ENCODE data around the gene NGEF.

NGEF gene

DNA sequence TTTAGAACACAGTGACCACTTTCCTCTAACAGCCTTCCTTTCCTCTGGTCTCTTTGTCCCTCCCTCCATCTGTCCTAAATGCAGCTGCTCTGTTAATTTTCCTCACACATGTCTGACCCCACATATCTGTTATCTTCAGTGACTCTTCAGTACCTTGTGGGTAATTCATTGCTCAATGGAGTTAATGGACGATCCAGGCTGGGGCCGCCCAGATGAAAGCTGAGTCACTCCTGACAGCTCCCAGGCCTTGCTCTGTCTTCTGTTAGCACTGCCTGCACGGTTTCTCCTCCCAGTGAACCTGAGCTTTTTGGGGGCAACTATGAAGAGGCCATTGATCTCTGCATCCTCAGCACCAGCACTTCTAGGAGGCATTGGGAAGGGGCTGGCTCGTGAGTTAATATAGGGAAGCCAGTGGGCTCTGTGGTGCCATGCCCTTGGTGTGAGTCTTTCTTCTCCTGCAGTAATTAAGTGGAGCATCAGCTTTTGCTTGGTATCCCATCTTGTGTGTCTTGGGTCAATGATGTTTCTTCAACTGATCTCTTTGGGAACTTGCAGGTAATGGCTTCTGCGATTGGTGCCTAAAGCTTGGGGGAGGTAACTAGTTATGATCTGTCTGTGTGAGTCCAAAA lies 75.7 kb downstream of the NGEF start:
- H3K36me3 ChIP-seq (ENCODE audit: insufficient read depth, low read length), result no peaks in the 10 kb centered on the region
- H3K9ac ChIP-seq (ENCODE audit: low read depth, low read length), result no peak overlapping the region
- no peak overlapping the region for H3K4me2 ChIP-seq (ENCODE audit: insufficient read depth, low read length)
- no peak for TF ChIP-seq EZH2 (IDR thresholded peaks at IDR 0.05; ENCODE audit: borderline replicate concordance, low read depth, low read length, severe bottlenecking)
- TF ChIP-seq, protein P1, sequence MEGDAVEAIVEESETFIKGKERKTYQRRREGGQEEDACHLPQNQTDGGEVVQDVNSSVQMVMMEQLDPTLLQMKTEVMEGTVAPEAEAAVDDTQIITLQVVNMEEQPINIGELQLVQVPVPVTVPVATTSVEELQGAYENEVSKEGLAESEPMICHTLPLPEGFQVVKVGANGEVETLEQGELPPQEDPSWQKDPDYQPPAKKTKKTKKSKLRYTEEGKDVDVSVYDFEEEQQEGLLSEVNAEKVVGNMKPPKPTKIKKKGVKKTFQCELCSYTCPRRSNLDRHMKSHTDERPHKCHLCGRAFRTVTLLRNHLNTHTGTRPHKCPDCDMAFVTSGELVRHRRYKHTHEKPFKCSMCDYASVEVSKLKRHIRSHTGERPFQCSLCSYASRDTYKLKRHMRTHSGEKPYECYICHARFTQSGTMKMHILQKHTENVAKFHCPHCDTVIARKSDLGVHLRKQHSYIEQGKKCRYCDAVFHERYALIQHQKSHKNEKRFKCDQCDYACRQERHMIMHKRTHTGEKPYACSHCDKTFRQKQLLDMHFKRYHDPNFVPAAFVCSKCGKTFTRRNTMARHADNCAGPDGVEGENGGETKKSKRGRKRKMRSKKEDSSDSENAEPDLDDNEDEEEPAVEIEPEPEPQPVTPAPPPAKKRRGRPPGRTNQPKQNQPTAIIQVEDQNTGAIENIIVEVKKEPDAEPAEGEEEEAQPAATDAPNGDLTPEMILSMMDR (IDR thresholded peaks at IDR 0.05; ENCODE audit: borderline replicate concordance, extremely low read depth, low read length, poor library complexity, severe bottlenecking), result no peak
- H3K4me1 ChIP-seq (ENCODE audit: insufficient read depth, low read length), result no peaks in the 10 kb centered on the region
- no peak overlapping the region for H2AFZ ChIP-seq (ENCODE audit: low read depth, low read length)
- no peak overlapping the region for H3K4me3 ChIP-seq (ENCODE audit: low read depth in 1 of 2, low read length in 2 of 2)
- no peaks in the 10 kb centered on the region for H3K79me2 ChIP-seq (ENCODE audit: insufficient read depth, low read length)
- ATAC-seq (ENCODE audit: insufficient read depth, low read depth) (no peak), DNase-seq (no peak)
- no peaks in the 10 kb centered on the region for H4K20me1 ChIP-seq (ENCODE audit: insufficient read depth, low read length)
- no peaks in the 10 kb centered on the region for H3K9me3 ChIP-seq (ENCODE audit: insufficient read depth, low read length, severe bottlenecking)
- H3K27ac ChIP-seq (ENCODE audit: low read length), result no peak overlapping the region
- H3K27me3 ChIP-seq (ENCODE audit: insufficient read depth, low read length, poor library complexity), result no peaks in the 10 kb centered on the region

- no peak overlapping the region for H3K4me2 ChIP-seq (ENCODE audit: insufficient read depth, low read length)
- TF ChIP-seq EZH2 (IDR thresholded peaks at IDR 0.05; ENCODE audit: borderline replicate concordance, low read depth, low read length, severe bottlenecking), result no peak
- TF ChIP-seq, protein P1 (IDR thresholded peaks at IDR 0.05; ENCODE audit: borderline replicate concordance, extremely low read depth, low read length, poor library complexity, severe bottlenecking), result no peak
- ATAC-seq (ENCODE audit: insufficient read depth, low read depth) (no peak), DNase-seq (no peak)
- no peaks in the 10 kb centered on the region for H4K20me1 ChIP-seq (ENCODE audit: insufficient read depth, low read length)
- no peaks in the 10 kb centered on the region for H3K79me2 ChIP-seq (ENCODE audit: insufficient read depth, low read length)
- H3K9me3 ChIP-seq (ENCODE audit: insufficient read depth, low read length, severe bottlenecking), result no peaks in the 10 kb centered on the region
- H3K9ac ChIP-seq (ENCODE audit: low read depth, low read length), result no peak overlapping the region
- H3K4me1 ChIP-seq (ENCODE audit: insufficient read depth, low read length), result no peaks in the 10 kb centered on the region
- H3K4me3 ChIP-seq (ENCODE audit: low read depth in 1 of 2, low read length in 2 of 2), result no peak overlapping the region
- no peak overlapping the region for H3K27ac ChIP-seq (ENCODE audit: low read length)
- no peaks in the 10 kb centered on the region for H3K27me3 ChIP-seq (ENCODE audit: insufficient read depth, low read length, poor library complexity)
- H3K36me3 ChIP-seq (ENCODE audit: insufficient read depth, low read length), result no peaks in the 10 kb centered on the region
- H2AFZ ChIP-seq (ENCODE audit: low read depth, low read length), result no peak overlapping the region
These were observed 81.4 kb downstream of the NGEF start for GRCh38 chr2:232931636-232932035.

DNA sequence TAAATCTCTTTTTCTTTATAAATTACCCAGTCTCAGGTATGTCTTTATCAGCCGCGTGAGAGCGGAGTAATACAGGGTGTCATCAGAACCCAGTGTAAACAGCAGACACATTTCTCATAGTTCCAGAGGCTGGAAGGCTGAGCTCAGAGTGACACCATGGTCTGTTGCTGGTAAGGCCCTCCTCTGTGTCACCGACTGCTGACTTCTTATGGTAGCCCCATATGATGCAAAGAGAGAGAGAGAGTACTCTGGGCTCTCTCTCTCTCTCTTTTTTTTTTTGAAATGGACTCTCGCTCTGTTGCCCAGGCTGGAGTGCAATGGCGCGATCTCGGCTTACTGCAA lies 83.0 kb downstream of the NGEF start:
- H3K4me3 ChIP-seq (ENCODE audit: low read depth in 1 of 2, low read length in 2 of 2), result no peak overlapping the region
- no peaks in the 10 kb centered on the region for H3K4me1 ChIP-seq (ENCODE audit: insufficient read depth, low read length)
- H3K36me3 ChIP-seq (ENCODE audit: insufficient read depth, low read length), result no peaks in the 10 kb centered on the region
- H4K20me1 ChIP-seq (ENCODE audit: insufficient read depth, low read length), result no peaks in the 10 kb centered on the region
- no peak overlapping the region for H2AFZ ChIP-seq (ENCODE audit: low read depth, low read length)
- DNase-seq, result no peak
- no peak for TF ChIP-seq EZH2 (IDR thresholded peaks at IDR 0.05; ENCODE audit: borderline replicate concordance, low read depth, low read length, severe bottlenecking)
- TF ChIP-seq, protein P1 (IDR thresholded peaks at IDR 0.05; ENCODE audit: borderline replicate concordance, extremely low read depth, low read length, poor library complexity, severe bottlenecking), result no peak
- no peak overlapping the region for H3K9ac ChIP-seq (ENCODE audit: low read depth, low read length)
- H3K27ac ChIP-seq (ENCODE audit: low read length), result no peak overlapping the region
- no peaks in the 10 kb centered on the region for H3K9me3 ChIP-seq (ENCODE audit: insufficient read depth, low read length, severe bottlenecking)
- ATAC-seq (ENCODE audit: insufficient read depth, low read depth), result no peak
- H3K79me2 ChIP-seq (ENCODE audit: insufficient read depth, low read length), result no peaks in the 10 kb centered on the region
- no peaks in the 10 kb centered on the region for H3K27me3 ChIP-seq (ENCODE audit: insufficient read depth, low read length, poor library complexity)
- no peak overlapping the region for H3K4me2 ChIP-seq (ENCODE audit: insufficient read depth, low read length)
